Fibroblast of villous mesenchyme (primary cell): ENCODE data around the gene PAX5. TPM values are rescaled to one million over a fixed set of nuclear protein-coding genes. Genes with fewer than 3 reads are reported as not detected.

Experiments used
- DNase-seq: peaks from one replicate; pipeline ENCODE4 v3.0.0-alpha.2; 2010; ENCODE audit warnings: low read depth
- H3K4me3 ChIP-seq: 2 replicates; pipeline ENCODE4 v1.5.1; 2011; ENCODE audit warnings: low read depth, mild to moderate bottlenecking, low read length
- total RNA-seq: library from RNA; depleted of rRNA; stranded (reverse); fragments of >200 nt; gene quantifications from 2 replicates; pipeline ENCODE4 v1.2.3, GENCODE V29; 2012
- TF ChIP-seq, protein P1 (sequence below): IDR thresholded peaks from 2 replicates; pipeline ENCODE4 v1.5.1; 2012; ENCODE audit warnings: low read depth, mild to moderate bottlenecking, low read length; ENCODE audit not compliant: insufficient read depth

The PAX5 gene
- total RNA-seq, 1 donor = not detected

DNA sequence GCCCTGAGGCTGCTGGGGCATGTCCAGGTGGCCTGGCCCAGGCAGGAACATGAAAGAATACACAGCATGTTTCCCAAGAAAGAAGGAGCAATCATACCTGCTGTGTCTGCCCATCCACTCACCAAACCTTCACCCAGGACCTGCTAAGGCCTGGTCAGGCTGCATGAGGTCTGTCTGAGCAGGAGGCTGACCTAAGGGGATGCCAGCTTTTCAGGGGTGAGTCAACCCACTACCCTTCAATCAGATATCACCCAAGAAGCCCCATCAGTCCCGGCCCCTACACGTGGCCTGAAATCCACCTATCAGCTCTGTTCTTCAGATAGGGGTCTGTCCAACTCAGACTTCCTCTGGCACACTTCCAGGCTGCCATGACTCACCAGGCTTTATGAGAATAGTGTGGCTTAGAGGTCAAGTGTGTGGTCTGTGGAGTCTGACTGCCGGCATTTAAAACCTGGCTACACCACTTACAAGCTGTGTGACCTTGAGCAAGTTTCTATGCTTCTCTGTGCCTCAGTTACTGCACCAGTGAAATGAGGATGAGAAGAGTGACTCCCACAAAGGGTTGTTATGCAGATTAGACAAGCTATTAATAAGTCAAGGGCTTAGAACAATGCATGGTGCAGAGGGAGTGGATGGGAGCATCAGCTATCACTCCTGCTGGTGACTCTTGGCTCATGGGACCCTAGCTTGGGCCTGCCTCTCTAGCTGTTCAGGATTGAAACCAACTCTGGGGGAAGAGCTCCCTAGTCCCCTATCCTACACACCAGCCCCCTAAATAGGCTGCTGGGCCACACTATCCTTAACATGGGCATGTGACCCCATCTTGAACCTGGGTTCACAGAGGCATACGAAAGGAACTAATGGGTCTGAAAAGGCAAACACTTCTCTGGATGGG lies 130.3 kb downstream of the PAX5 start:
- TF ChIP-seq, protein P1, sequence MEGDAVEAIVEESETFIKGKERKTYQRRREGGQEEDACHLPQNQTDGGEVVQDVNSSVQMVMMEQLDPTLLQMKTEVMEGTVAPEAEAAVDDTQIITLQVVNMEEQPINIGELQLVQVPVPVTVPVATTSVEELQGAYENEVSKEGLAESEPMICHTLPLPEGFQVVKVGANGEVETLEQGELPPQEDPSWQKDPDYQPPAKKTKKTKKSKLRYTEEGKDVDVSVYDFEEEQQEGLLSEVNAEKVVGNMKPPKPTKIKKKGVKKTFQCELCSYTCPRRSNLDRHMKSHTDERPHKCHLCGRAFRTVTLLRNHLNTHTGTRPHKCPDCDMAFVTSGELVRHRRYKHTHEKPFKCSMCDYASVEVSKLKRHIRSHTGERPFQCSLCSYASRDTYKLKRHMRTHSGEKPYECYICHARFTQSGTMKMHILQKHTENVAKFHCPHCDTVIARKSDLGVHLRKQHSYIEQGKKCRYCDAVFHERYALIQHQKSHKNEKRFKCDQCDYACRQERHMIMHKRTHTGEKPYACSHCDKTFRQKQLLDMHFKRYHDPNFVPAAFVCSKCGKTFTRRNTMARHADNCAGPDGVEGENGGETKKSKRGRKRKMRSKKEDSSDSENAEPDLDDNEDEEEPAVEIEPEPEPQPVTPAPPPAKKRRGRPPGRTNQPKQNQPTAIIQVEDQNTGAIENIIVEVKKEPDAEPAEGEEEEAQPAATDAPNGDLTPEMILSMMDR = no peak
- H3K4me3 ChIP-seq = no peak overlapping the region
- peak; percentile 67 for DNase-seq

DNA sequence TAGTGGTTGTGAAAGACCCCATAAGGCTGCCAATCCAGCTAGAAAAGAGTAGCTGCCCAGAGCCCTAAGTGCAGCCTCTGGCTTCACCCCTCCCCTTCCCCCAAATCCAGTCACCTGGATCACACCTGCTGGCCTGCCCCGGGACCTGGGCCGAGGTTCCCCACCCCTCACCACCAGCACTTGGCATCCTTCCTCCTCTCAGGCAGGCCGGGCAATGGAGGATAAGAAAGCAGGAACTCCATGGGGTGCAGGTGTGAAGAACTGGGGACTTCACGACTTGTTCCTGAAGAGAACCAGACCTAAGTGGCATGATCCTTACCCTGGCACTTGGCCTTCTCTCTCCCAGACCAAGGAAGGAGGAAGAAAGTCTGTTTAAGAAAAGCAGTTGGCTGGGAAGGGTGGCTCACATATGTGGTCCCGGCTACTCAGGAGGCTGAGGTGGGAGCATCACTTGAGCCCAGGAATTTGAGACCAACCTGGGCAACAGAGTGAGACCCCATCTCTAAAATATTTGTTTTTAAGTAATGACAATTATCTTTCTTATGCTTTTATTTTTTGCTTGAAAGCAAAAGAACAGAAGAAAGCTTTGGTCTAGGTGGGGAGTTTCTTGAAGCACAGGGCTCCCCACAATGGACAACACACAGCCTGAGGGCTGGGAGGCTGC lies 131.1 kb downstream of the PAX5 start:
- TF ChIP-seq, protein P1 = no peak
- no peak for DNase-seq
- no peak overlapping the region for H3K4me3 ChIP-seq

DNA sequence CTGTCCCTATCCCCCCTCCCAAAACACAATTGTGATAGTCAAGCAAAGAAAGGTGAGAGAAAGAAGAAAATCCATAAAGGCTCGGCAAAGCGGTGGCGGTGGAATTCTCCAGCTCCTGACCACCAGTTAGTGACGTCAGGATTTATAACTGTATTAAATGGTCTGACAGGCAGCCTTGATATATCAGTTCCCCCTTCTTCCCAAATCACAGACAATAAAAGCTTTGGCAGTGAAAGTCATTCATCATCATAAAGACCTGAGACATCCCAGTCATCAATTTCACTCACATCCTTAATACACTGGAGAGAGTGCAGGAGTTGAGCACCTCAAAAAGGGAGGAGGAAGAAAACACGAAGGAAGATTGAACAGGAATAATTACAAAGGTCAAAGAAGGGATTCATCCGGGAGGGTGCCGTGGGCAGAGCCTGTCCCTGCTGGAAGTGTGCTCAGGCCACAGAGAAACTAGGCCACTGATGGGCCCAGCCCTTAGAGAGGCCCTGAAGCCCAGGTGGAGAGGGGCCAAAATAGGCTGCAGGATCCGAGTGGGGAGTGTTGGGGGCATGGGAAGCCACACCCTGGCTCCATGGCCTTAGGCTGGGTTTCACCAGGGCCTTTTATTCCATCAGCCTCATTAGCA lies 131.9 kb downstream of the PAX5 start:
- TF ChIP-seq, protein P1 = no peak
- no peak overlapping the region for H3K4me3 ChIP-seq
- no peak for DNase-seq

DNA sequence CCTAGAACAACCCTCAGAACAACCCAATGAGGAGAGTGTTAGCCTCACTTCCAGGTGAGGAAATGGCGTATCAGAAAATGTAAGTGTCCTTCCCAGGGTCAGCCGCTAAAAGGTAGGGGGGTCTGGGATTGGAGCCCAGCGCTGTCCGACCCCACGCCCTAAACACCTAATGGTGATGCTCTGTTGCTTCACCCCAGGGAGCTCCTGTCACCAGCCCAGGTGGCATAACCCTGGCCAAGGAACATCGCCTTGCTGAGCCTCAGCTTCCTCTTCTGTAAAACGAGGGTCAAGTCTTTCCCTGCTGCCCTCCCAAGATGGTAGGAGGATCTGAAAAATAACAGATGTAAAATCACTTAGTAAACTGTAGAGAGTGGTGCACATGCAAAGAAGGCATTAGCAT lies 132.5 kb downstream of the PAX5 start:
- TF ChIP-seq, protein P1 = no peak
- no peak for DNase-seq
- H3K4me3 ChIP-seq = no peak overlapping the region

DNA sequence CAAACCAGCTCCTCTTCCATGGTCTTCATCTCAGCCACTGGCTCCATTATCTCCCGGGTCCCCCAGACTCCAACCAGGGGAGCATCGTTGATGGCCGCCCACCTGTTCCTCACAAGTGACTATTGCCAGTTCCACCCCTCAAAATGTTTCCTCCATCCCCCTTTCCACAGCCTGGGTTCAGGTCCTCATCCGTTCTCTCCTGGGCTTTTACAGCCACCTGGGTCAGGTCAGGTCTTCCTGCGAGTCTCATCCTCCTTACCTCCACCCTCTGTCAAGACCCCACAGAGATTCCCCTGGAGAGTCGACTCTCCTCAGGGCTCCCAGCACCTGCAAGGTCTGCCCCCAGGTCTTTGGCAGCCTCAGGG lies 133.2 kb downstream of the PAX5 start:
- TF ChIP-seq, protein P1 = no peak
- DNase-seq = no peak
- H3K4me3 ChIP-seq = no peak overlapping the region

DNA sequence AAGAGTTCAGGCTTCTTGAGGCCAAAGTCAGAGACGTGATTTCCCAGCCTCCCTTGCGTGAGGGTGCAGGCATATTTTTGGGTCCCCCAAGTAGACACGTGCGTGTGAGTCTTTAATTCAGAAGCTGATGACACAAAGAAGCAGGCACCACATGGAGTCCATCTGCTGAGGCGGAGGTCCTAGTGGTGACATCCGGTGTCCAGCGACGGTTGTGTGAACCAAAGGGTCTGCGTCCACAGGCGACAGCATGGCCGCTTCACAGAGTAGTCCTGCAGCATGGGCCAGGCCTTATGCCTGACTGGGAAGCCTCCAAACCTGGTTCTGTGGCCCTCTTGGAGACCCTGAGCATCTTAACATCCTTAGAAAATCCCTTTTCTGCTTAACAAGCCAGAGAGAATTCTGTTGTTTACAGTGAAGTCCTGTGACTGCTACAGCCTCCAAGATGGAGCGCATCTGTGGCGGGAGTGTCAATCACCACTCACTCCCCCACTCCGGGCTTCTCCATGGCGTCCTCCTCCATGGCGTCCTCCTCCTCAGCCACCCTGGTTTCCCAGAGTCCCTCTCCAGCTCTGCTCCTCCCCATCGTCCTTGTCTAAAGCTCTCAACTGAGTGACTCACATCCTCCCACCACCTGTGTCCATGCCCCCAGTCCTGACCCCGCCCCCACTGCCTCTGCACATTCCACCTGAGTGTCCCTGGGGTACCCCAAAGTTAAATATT lies 133.8 kb downstream of the PAX5 start:
- TF ChIP-seq, protein P1 = no peak
- H3K4me3 ChIP-seq = no peak overlapping the region
- DNase-seq = no peak
